ENCODE results near the gene PTBP1.

The PTBP1 gene

GRCh38 chr19:772730-773436 is 24.4 kb upstream of the PTBP1 start:
- DNase-seq (ENCODE audit: low read depth): no peak

- DNase-seq (ENCODE audit: low read depth): no peak
Measured at GRCh38 chr19:776549-776948, 20.7 kb upstream of the PTBP1 start.

- no peak for DNase-seq (ENCODE audit: low read depth)
Measured at GRCh38 chr19:778910-779653, 18.2 kb upstream of the PTBP1 start.

- DNase-seq (ENCODE audit: low read depth): no peak
Measured at GRCh38 chr19:780935-781334, 16.3 kb upstream of the PTBP1 start.

DNA sequence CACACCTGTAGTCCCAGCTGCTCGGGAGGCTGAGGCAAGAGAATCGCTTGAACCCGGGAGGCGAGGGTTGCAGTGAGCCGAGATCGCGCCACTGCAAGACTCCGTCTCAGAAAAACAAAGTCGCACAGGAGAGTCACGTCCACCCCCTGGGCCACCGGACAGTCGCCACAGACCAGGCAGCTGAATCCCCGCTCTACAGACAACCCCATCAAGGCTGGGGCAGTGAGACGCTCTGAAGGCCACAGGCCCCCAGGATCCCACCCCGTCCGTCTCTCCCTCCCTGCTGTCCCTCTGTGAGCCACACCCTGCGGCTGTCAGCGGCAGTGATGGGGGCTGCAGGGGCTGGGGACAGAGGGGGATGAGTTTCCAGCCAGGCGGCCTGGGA is 15.5 kb upstream of the PTBP1 start:
- DNase-seq (ENCODE audit: low read depth): no peak

- no peak for DNase-seq (ENCODE audit: low read depth)
Measured at GRCh38 chr19:782185-782877, 14.9 kb upstream of the PTBP1 start.

GRCh38 chr19:782878-783668 is 14.2 kb upstream of the PTBP1 start:
- no peak for DNase-seq (ENCODE audit: low read depth)

GRCh38 chr19:784541-784940 is 12.7 kb upstream of the PTBP1 start:
- no peak for DNase-seq (ENCODE audit: low read depth)

DNA sequence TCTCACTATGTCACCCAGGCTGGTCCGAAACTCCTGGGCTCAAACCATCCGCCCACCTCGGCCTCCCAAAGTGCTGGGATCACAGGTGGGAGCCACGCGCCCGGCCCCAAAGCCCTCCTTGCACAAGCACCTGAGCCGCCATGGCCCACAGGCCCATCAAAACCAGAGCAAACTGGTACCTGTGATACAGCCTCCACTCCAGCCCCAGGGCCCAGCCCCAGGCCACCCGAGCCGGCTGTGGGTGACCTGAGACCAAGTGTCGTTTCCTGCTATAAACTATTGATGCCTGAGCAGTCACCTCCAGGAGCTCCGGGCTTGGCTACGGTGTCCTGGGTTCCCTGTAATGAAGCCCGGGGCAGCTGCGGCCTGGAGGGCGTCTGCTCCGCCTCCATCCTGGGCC is 9.7 kb upstream of the PTBP1 start:
- DNase-seq (ENCODE audit: low read depth): no peak

GRCh38 chr19:788686-788982 is 8.6 kb upstream of the PTBP1 start:
- no peak for DNase-seq (ENCODE audit: low read depth)

- no peak for DNase-seq (ENCODE audit: low read depth)
Measured at GRCh38 chr19:788983-789700, 8.1 kb upstream of the PTBP1 start.

GRCh38 chr19:789701-790060 is 7.6 kb upstream of the PTBP1 start:
- DNase-seq (ENCODE audit: low read depth): no peak

- DNase-seq (ENCODE audit: low read depth): no peak
Measured at GRCh38 chr19:791007-791566, 6.2 kb upstream of the PTBP1 start.

DNA sequence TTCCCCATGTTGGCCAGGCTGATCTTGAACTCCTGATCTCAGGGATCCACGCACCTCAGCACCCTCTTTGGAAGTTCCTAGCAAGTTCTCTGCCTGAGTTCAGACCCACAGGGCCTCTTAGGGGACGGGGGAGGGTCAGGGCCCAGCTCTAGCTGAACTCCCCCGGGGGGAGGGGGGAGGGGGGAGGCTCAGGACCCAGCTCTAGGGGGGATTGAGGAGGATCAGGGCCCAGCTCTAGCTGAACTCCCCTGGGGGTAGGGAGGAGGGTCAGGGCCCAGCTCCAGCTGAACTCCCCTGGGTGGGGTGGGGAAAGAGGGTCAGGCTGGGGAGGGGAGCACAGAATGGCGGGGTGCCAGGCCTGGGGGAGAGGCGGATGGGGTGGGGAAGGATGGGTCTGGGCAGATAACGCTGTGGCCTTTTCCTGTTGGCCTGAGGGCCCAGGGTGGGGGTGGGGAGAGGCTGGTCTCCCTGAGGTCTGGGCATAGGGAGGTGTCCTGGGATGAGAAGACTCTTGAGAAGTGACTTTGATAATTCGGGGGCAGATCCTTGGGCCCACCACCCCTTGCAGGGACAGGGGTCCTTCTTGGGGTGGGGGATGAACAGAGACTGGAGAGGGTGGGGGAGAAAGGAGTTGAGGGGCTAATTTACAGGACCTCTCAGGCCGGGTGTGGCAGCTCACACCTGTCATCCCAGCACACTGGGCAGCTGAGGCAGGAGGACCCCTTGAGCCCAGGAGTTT is 5.5 kb upstream of the PTBP1 start:
- DNase-seq (ENCODE audit: low read depth): no peak

DNA sequence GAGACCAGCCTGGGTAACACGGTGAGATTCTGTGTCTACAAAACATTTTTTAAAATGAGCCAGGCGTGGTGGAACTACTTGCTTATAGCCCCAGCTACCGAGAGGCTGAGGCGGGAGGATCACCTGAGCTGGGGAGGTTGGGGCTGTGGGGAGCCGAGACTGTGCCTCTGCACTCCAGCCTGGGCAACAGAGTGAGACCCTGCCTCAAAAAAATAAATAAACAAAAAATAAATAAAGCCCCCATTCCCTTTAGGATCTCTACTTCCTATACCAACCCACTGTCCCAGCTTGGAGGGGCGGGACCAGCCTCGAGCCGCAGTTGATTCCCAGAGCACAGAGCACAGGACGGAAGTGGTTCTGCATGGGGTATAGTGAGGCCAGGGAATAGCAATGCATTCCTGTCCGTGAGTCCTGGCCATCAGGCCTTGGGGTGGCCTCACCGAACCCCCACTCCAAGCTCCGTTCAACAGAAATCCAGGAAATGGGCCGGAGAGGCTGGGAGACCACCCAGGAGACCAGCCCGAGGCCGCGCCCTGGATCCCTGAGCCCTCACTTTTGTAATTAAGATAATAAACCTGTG is 4.9 kb upstream of the PTBP1 start:
- no peak for DNase-seq (ENCODE audit: low read depth)

GRCh38 chr19:793806-794205 is 3.4 kb upstream of the PTBP1 start:
- DNase-seq (ENCODE audit: low read depth): no peak

- DNase-seq (ENCODE audit: low read depth): no peak
Measured at GRCh38 chr19:795073-795611, 2.1 kb upstream of the PTBP1 start.

GRCh38 chr19:795691-796581 is 1.3 kb upstream of the PTBP1 start:
- DNase-seq (ENCODE audit: low read depth): no peak

Data from T follicular helper cell (primary cell).